Activated T-cell treated with anti-CD3 and anti-CD28 coated beads for 24 hours (primary cell): ENCODE measurements around the gene PTOV1.

Experiments
- DNase-seq: peaks from one replicate; pipeline ENCODE4 v3.0.0-alpha.2; 2020; ENCODE audit warnings: low read depth

The PTOV1 gene

GRCh38 chr19:49875177-49875576 lies 24.2 kb downstream of the PTOV1 start:
- DNase-seq: no peak

DNA sequence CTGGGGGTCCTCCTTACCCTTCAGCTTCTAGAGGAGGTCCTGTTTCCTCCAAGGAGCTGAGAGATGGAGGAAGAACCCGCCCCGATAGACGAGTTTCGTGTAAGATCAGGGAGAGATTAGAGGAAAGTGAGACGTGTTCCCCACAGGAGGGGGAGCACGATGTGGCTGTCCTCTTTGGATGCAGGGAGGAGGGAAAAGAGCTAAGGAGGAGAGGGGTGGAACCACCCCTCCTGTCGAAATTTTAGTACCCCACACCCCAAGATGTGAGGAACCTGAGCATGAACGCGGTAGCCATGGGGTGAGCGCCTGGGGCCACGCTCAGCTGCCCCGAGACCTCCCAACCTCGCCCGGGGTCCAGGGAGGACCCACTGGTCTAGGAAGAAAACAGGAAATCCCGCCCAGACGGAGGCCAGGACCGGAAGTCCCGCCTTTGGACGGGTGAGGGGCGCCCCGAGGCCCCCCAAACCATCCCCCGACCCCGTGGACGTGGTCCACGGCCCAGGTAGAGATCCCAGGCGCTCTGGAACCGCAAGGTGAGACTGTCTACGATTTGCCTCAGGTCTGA lies 25.0 kb downstream of the PTOV1 start:
- peak; percentile 40 for DNase-seq

- DNase-seq: peak; percentile 97
Observed at GRCh38 chr19:49876422-49877019, 25.6 kb downstream of the PTOV1 start.

GRCh38 chr19:49877020-49877878 lies 26.3 kb downstream of the PTOV1 start, which contains the start of the genes AKT1S1 and TBC1D17:
TSS of gene AKT1S1 (minus strand) at chr19:49877355. CDS start at chr19:49873295, 4,060 bp downstream.
TSS of gene TBC1D17 (plus strand) at chr19:49877702. CDS start at chr19:49877724, 22 bp downstream.
- peak; percentile 97 for DNase-seq

- DNase-seq: peak; percentile 97
Observed at GRCh38 chr19:49877879-49878743, 27.2 kb downstream of the PTOV1 start.

DNA sequence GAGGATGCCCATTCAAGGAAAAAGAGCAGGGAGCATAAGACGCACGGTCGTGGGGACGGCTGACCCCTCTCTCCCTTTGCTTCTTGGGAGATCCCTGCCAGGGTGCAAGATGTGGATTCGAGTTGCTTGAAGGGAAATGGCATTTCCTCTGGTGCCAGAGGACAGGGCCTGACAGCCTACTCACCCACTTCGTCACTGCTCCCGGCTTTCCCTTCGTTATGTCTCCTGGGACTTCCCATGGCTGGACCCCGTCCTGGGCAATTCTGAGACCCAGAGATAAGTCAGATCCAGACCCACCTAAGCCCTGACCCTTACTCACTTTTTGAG lies 27.7 kb downstream of the PTOV1 start:
- no peak for DNase-seq

DNA sequence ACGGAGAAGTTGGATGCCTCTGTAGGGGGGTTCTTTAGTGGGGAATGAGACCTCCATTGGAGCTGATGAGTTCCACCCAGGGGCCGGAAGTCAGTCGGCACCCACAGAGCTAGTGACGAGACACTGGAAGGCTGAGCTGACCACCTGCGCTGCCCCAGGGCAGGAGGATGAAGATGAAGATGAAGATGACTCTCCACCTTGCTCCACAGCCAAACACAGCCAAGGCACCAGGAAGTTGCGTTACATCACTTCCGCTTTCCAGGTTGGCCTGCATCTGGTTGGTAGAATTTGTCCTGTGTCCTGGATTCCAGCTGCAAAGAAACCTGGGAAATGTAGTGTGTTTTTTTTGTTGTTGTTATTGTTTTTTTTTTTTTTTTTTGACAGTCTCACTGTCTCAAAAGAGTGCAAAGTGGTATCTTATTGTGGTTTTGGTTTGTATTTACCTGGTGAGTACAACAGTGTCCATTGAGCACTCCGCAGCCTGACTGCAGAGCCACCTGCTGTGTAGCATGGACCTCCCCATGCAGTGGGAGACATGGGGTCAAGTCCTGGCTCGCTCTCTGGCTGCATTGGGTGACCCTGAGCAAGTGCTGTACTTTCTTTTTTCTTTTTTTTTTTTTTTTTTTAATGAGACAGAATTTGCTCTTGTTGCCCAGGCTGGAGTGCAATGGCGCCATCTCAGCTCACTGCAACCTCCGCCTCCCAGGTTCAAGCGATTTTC lies 28.4 kb downstream of the PTOV1 start:
- no peak for DNase-seq

- DNase-seq: no peak
Observed at GRCh38 chr19:49880162-49880869, 29.4 kb downstream of the PTOV1 start.

GRCh38 chr19:49881186-49881585 lies 30.2 kb downstream of the PTOV1 start:
- no peak for DNase-seq

DNA sequence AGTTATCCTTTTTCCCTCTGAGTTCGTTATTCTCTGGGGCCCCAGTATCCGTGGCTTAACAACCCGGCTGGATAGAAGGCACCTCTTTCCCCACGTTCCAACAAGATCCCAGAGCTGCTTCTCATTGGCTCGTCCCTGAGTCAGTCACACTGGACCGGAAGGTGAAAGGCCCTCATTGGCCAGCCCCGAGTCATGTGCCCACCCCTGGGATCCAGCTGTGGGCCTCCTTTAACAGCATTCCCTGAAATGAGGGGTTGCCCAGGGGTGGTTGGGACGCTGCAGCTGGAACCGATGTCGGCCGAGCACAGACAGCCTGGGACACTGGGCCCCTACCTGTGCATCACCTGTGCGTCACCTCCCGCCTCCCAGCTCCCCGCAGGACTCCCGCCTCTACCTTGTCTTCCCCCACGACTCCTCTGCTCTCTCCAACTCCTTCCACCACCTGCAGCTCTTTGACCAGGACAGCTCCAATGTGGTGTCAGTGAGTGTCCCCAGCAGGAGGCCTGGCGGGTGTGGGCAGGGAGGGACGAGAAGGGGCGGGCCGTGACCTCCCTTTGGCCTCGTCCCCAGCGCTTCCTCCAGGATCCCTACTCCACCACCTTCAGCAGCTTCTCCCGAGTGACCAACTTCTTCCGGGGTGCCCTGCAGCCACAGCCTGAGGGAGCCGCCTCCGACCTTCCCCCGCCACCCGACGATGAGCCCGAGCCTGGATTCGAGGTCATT lies 30.9 kb downstream of the PTOV1 start:
- no peak for DNase-seq

DNA sequence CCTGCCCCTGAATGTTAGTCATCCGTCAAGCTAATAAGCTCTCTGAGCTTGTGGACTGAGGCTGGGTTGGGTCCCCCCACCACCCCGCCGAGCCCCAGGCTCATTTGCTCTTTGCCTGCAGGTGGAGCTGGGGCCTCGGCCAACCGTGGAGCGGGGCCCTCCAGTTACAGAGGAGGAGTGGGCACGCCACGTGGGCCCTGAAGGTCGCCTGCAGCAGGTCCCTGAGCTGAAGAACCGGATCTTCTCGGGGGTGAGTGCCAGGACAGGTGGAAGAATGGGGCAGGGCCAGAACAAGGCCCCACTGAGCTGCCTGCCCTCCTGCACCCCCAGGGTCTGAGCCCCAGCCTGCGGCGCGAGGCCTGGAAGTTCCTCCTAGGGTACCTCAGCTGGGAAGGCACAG lies 31.7 kb downstream of the PTOV1 start:
- no peak for DNase-seq

DNA sequence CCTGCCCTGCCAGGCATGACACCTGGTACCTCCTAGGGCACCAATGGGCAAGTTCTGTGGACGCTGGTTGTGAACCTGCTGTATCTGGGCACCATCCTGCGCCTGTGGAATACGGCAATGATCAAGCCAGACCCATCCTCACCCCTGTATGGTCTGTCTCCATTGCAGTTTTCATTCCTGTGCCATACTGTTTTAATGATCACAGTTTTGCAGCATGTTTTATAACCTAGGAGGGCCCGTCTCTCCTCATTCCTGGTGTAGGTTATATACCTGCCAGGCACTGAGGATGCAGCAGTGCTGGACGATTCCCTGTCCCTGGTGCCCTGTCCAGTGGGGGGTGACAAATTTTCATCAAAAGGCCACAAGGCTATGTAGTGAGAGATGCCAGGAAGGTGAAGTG lies 32.1 kb downstream of the PTOV1 start:
- no peak for DNase-seq

GRCh38 chr19:49884109-49884508 lies 33.1 kb downstream of the PTOV1 start:
- no peak for DNase-seq

- no peak for DNase-seq
Observed at GRCh38 chr19:49884760-49885159, 33.8 kb downstream of the PTOV1 start.

GRCh38 chr19:49887037-49887664 lies 36.2 kb downstream of the PTOV1 start:
- no peak for DNase-seq

GRCh38 chr19:49887665-49888509 lies 36.9 kb downstream of the PTOV1 start:
- no peak for DNase-seq

- no peak for DNase-seq
Observed at GRCh38 chr19:49888510-49888824, 37.5 kb downstream of the PTOV1 start.

DNA sequence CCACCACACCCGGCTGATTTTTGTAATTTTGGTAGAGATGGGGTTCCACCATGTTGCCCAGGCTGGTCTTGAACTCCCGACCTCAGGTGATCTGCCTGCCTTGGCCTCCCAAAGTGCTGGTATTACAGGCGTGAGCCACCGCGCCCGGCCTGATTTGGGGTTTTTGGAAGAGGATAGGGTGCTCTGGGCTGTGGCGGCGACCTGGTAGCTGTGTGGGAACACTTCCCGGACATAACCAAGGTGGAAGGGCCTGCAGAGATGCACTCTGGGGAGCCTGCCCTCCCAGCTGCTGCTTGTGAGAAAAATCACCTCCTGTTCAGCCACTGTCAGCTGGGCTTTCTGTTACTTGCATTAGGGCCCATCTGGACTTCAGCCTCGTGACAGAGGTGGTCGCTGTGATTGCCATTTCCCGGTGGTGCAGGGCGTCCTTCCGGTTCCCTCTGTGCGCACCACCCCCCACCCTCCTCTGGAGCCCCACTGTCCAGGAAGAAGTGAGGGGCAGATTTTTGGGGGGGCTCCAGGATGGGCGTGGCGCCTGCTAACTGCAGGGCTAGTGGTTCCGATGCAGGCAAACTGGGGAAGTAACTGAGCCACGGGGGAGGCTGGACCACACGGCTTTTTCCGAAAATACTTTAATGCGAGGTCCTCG lies 38.2 kb downstream of the PTOV1 start:
- no peak for DNase-seq
